Measurements from ENCODE around the gene PLAAT2. TPM values are rescaled to one million over a fixed set of nuclear protein-coding genes. Genes with fewer than 3 reads are reported as not detected.
A peak's percentile ranks its signal among the peaks of the same experiment; 100 is the strongest.

The PLAAT2 gene
- total RNA-seq (2013): not detected
- not detected for polyA plus RNA-seq
- polyA minus RNA-seq: not detected in 2 replicates
- total RNA-seq: 0 to 0.60 (median 0.12) reads per million in 11 experiments

DNA sequence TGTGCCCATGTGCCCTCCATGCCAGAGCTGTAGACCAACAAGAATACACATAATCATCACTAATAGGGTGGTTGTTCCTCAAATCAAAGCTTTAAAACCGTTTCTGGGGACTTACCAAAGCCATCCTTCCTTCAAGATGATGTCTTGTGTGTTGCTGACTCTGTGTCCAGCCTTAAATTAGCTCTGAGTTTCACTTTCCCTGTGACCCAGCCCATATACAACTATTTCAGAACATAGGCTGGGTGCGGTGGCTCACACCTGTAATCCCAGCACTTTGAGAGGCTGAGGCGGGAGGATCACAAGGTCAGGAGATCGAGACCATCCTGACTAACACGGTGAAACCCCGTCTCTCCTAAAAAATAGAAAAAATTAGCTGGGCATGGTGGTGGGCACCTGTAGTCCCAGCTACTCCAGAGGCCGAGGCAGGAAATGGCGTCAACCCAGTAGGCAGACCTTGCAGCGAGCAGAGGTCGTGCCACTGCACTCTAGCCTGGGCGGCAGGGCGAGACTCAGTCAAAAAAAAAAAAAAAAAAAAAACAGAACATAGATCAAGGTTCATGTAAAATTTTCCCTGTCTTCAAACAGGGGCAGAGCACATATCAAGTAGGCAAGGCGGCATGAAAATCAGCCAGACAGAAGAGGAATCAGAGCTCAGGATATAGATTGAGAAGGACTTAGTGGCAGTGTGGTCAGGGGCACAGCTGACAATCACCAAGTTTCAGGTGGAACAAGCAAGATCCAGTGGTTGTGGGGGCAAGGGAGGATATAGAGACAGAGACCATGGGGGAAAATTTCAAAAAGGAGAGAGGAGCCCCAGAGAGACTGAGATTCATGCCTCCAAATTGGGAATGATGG is at the start of gene PLAAT2:
TSS of gene PLAAT2 (minus strand) at position 179 of the 855 bp plus-strand sequence. CDS start at position 124, 55 bp downstream.
- Histone ChIP-seq H3K36me3 (replicated peaks in 1 of 2; ENCODE audit: control insufficient read depth in 1 of 2, insufficient read depth in 2 of 2, low read length in 2 of 2) (no peaks in the 10 kb centered on the region), H2AFZ (ENCODE audit: insufficient read depth, low read depth, low read length, poor library complexity, severe bottlenecking) (no peak within 1 kb of the TSS), H3K79me2 (ENCODE audit: insufficient read depth, low read length) (no peaks in the 10 kb centered on the region), H3K9ac (ENCODE audit: insufficient read depth, low read length, poor library complexity, severe bottlenecking) (no peak within 1 kb of the TSS), H3K4me2 (replicated peaks; ENCODE audit: extremely low read depth, low read length, poor library complexity, severe bottlenecking) (no peak within 1 kb of the TSS), H3K9me3 (replicated peaks in 1 of 2; ENCODE audit: control insufficient read depth in 1 of 2, insufficient read depth in 1 of 2, low read length in 2 of 2) (no peaks in the 10 kb centered on the region), H3K27me3 (ENCODE audit: control insufficient read depth in 2 of 2, insufficient read depth in 2 of 2, low read length in 2 of 2) (no peaks in the 10 kb centered on the region), H3K27ac (ENCODE audit: low read depth in 1 of 2, low read length in 2 of 2) (no peak within 1 kb of the TSS), H3K4me1 (ENCODE audit: control insufficient read depth in 1 of 2, insufficient read depth in 2 of 2, low read length in 2 of 2) (peaks cover 29 to 32% of the 10 kb centered on the region in 2 donors), H3K4me3 (replicated peaks in 1 of 3; ENCODE audit: low read depth in 2 of 3, low read length in 3 of 3) (no peak within 1 kb of the TSS), H4K20me1 (ENCODE audit: insufficient read depth, low read length) (no peaks in the 10 kb centered on the region)
- intact Hi-C loops (cut with micrococcal nuclease): loop anchor here in 1 of 2 donors (5.0 kb wide), 1 partner anchor 61 kb away; no protein-coding TSS in a partner anchor
- peaks cover 0 to 1% (median 0%) of the 10 kb centered on the region in 3 donors for H3K27me3 Mint-ChIP-seq (ENCODE audit: low read depth in 3 of 3)
- no peaks in the 10 kb centered on the region for H3K36me3 Mint-ChIP-seq
- peak within 1 kb of the TSS in 4 of 7 donors; percentile 16 to 61 (median 34) for H3K27ac Mint-ChIP-seq
- no peak within 1 kb of the TSS for H3K4me3 Mint-ChIP-seq
- 93% methylated on average over 8 of the region's 13 CpGs for WGBS (ENCODE audit: insufficient coverage)
- TF ChIP-seq, protein P1, sequence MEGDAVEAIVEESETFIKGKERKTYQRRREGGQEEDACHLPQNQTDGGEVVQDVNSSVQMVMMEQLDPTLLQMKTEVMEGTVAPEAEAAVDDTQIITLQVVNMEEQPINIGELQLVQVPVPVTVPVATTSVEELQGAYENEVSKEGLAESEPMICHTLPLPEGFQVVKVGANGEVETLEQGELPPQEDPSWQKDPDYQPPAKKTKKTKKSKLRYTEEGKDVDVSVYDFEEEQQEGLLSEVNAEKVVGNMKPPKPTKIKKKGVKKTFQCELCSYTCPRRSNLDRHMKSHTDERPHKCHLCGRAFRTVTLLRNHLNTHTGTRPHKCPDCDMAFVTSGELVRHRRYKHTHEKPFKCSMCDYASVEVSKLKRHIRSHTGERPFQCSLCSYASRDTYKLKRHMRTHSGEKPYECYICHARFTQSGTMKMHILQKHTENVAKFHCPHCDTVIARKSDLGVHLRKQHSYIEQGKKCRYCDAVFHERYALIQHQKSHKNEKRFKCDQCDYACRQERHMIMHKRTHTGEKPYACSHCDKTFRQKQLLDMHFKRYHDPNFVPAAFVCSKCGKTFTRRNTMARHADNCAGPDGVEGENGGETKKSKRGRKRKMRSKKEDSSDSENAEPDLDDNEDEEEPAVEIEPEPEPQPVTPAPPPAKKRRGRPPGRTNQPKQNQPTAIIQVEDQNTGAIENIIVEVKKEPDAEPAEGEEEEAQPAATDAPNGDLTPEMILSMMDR (IDR thresholded peaks at IDR 0.05): no peak
- peaks cover 38% of the 10 kb centered on the region for H3K4me1 Mint-ChIP-seq
- H3K9me3 Mint-ChIP-seq: no peaks in the 10 kb centered on the region
- DNase-seq: no peak

DNA sequence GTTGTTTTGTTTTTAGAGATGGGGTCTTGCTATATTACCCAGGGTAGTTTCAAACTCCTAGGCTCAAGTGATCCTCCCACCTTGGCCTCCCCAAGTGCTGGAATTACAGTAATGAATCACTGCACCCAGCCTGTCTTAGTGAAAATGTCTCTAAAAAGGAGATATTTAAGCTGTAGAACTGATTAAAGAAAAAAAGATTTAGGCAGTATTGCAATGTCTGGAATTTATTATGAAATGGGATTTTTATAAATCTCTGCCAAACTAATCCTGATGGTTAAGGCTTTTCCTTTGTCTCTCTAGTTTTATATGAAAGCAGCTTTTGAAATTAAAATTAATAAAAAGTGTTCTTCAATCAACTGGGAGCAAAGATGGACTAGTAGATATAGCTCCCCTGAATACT is 49.0 kb upstream of the PLAAT2 start:
- no peak overlapping the region for H3K9ac ChIP-seq (ENCODE audit: insufficient read depth, low read length, poor library complexity, severe bottlenecking)
- Mint-ChIP-seq H3K27ac (no peak overlapping the region), H3K36me3 (peaks cover 8% of the 10 kb centered on the region in 2 donors), H3K9me3 (peaks cover 0 to 9% (median 0%) of the 10 kb centered on the region in 7 donors), H3K27me3 (ENCODE audit: low read depth in 3 of 3) (peaks cover 20 to 27% (median 27%) of the 10 kb centered on the region in 3 donors), H3K4me3 (peak overlapping the region in 1 of 2 donors; percentile 92), H3K4me1 (peaks cover 43% of the 10 kb centered on the region)
- no peaks in the 10 kb centered on the region for H4K20me1 ChIP-seq (ENCODE audit: insufficient read depth, low read length)
- H3K27ac ChIP-seq (ENCODE audit: low read depth in 1 of 2, low read length in 2 of 2): no peak overlapping the region
- no peak overlapping the region for H2AFZ ChIP-seq (ENCODE audit: insufficient read depth, low read depth, low read length, poor library complexity, severe bottlenecking)
- no peaks in the 10 kb centered on the region for H3K79me2 ChIP-seq (ENCODE audit: insufficient read depth, low read length)
- DNase-seq: no peak
- TF ChIP-seq, protein P1 (IDR thresholded peaks at IDR 0.05): no peak
- no peaks in the 10 kb centered on the region for H3K9me3 ChIP-seq (replicated peaks in 1 of 2; ENCODE audit: control insufficient read depth in 1 of 2, insufficient read depth in 1 of 2, low read length in 2 of 2)
- H3K27me3 ChIP-seq (ENCODE audit: control insufficient read depth in 2 of 2, insufficient read depth in 2 of 2, low read length in 2 of 2): peaks cover 0 to 25% of the 10 kb centered on the region in 2 donors
- H3K4me3 ChIP-seq (replicated peaks in 1 of 3; ENCODE audit: low read depth in 2 of 3, low read length in 3 of 3): no peak overlapping the region
- peaks cover 23 to 59% of the 10 kb centered on the region in 2 donors for H3K4me1 ChIP-seq (ENCODE audit: control insufficient read depth in 1 of 2, insufficient read depth in 2 of 2, low read length in 2 of 2)
- intact Hi-C loops (cut with micrococcal nuclease): no loop called here
- no peak overlapping the region for H3K4me2 ChIP-seq (replicated peaks; ENCODE audit: extremely low read depth, low read length, poor library complexity, severe bottlenecking)
- H3K36me3 ChIP-seq (replicated peaks in 1 of 2; ENCODE audit: control insufficient read depth in 1 of 2, insufficient read depth in 2 of 2, low read length in 2 of 2): no peaks in the 10 kb centered on the region

Data from CD14-positive monocyte (primary cell).